Fibroblast of lung (primary cell): ENCODE measurements around the gene BCL2.

ENCODE experiments used
- CTCF ChIP-seq, 2 donors: IDR thresholded peaks in 1 of 2; conservative IDR thresholded peaks in 1 of 2; 1 replicate in 1 of 2; 2 replicates in 1 of 2; pipeline ENCODE4 v1.5.1; 2011 to 2012; ENCODE audit warnings: low read length in 2 of 2, control low read depth in 1 of 2, inconsistent platforms in 1 of 2, low read depth in 1 of 2, mild to moderate bottlenecking in 1 of 2
- EZH2 ChIP-seq: IDR thresholded peaks from 2 replicates; pipeline ENCODE4 v1.5.1; 2012; ENCODE audit warnings: low read length, control low read depth, mild to moderate bottlenecking; ENCODE audit errors: missing control alignments

DNA sequence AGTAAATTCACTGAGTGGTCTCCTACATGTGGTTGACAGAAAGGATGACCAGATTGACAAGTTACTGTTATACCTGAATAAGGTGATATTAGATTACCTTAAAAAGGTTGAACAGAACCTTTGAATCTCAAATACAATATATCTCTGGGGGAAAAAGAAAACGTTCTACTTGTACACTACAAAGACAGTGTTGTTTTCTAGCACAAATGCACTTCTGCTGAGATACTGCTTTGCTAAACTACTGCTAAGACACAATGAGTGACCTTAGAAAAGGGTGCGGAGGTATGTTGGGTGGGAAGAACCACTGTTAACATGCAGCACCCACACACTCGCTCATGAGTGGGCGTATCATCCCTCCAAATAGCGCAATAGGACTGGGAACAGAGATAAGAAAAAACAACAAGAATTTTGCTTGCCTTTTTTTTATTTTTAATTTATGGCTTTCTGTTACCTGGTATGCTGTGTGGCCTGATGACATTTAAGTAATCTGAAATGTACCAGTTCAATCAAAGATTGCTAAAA is 6.1 kb downstream of the BCL2 start:
- TF ChIP-seq CTCF (conservative IDR thresholded peaks at IDR 0.05 in 1 of 2, IDR thresholded peaks at IDR 0.05 in 1 of 2; ENCODE audit: low read depth in 1 of 2, low read length in 2 of 2), result no peak
- no peak for TF ChIP-seq EZH2
